SU-DHL-6 (cell line): ENCODE data around the gene CDH7.

Experiments
- H2AFZ ChIP-seq: fragments of 200-600 bp; sonication (generic); 2 replicates; pipeline ENCODE4 v1.6.1; 2014; ENCODE audit warnings: low read depth, mild to moderate bottlenecking, moderate library complexity, mixed read lengths, antibody characterized with exemption, low read length; ENCODE audit not compliant: severe bottlenecking
- H3F3A ChIP-seq: fragments of 200-600 bp; shearing (Covaris generic); 2 replicates; pipeline ENCODE4 v1.6.0; 2016; ENCODE audit warnings: antibody characterized with exemption, mild to moderate bottlenecking; ENCODE audit not compliant: insufficient read depth
- H3K27ac ChIP-seq: fragments of 200-600 bp; sonication (generic); 2 replicates; pipeline ENCODE4 v1.5.1; 2016; ENCODE audit warnings: low read depth, mild to moderate bottlenecking, low read length, moderate library complexity, mixed read lengths
- H3K27me3 ChIP-seq: fragments of 200-600 bp; sonication (generic), shearing (Covaris generic); 2 replicates; pipeline ENCODE4 v1.6.0; 2014; ENCODE audit warnings: mild to moderate bottlenecking, low read length
- H3K36me3 ChIP-seq: fragments of 200-600 bp; sonication (generic); 2 replicates; pipeline ENCODE4 v1.6.1; 2014; ENCODE audit warnings: mild to moderate bottlenecking, low read length, mixed read lengths
- H3K4me2 ChIP-seq: fragments of 300-600, 200-600 bp; shearing (Covaris generic), sonication (generic); 2 replicates; pipeline ENCODE4 v1.6.0; 2014; ENCODE audit warnings: low read length, low read depth, mild to moderate bottlenecking; ENCODE audit not compliant: poor library complexity, severe bottlenecking
- H3K4me3 ChIP-seq: fragments of 200-600 bp; sonication (generic); 2 replicates; pipeline ENCODE4 v1.5.1; 2014; ENCODE audit warnings: antibody characterized with exemption, low read length, mild to moderate bottlenecking, mixed read lengths; ENCODE audit not compliant: insufficient read depth, poor library complexity, severe bottlenecking
- H3K79me2 ChIP-seq: fragments of 200-600 bp; sonication (generic); 2 replicates; pipeline ENCODE4 v1.6.1; 2014; ENCODE audit warnings: mild to moderate bottlenecking, low read length, moderate library complexity; ENCODE audit not compliant: insufficient read depth
- H3K9ac ChIP-seq: fragments of 200-600 bp; sonication (generic); 2 replicates; pipeline ENCODE4 v1.7.0; 2014; ENCODE audit warnings: mild to moderate bottlenecking, low read length
- H3K9me2 ChIP-seq: fragments of 200-600 bp; sonication (generic); replicated peaks from 2 replicates; pipeline ENCODE4 v1.6.1; 2014; ENCODE audit warnings: low read length; ENCODE audit not compliant: insufficient read depth
- H3K9me3 ChIP-seq: fragments of 200-600 bp; sonication (generic); 2 replicates; pipeline ENCODE4 v1.6.1; 2014; ENCODE audit warnings: low read length, mixed read lengths; ENCODE audit not compliant: insufficient read depth
- H4K20me1 ChIP-seq: fragments of 200-600 bp; sonication (generic); 2 replicates; pipeline ENCODE4 v1.6.1; 2014; ENCODE audit warnings: low read depth, mild to moderate bottlenecking, antibody characterized with exemption, low read length, moderate library complexity, mixed read lengths
- CTCF ChIP-seq: fragments of 200-600 bp; sonication (generic); IDR thresholded peaks from one replicate; pipeline ENCODE4 v1.5.1; 2017; ENCODE audit warnings: antibody characterized with exemption, mild to moderate bottlenecking, low read length, moderate library complexity; ENCODE audit not compliant: insufficient read depth, poor library complexity, severe bottlenecking
- EZH2phosphoT487 ChIP-seq: fragments of 200-600 bp; sonication (generic), shearing (Covaris generic); conservative IDR thresholded peaks from 2 replicates; pipeline ENCODE4 v1.6.1; 2018; ENCODE audit warnings: mild to moderate bottlenecking, antibody characterized with exemption, low read length, moderate library complexity, mixed read lengths

Gene CDH7

GRCh38 chr18:65711493-65711892 is 39.3 kb upstream of the CDH7 start:
- no peak overlapping the region for H3K4me3 ChIP-seq
- no peak overlapping the region for H3K4me2 ChIP-seq
- TF ChIP-seq EZH2phosphoT487 = no peak
- TF ChIP-seq CTCF = no peak
- H3K9ac ChIP-seq = no peak overlapping the region
- no peaks in the 10 kb centered on the region for H4K20me1 ChIP-seq
- H3K9me2 ChIP-seq = no peaks in the 10 kb centered on the region
- H3K27me3 ChIP-seq = no peaks in the 10 kb centered on the region
- H3F3A ChIP-seq = no peaks in the 10 kb centered on the region
- no peak overlapping the region for H3K27ac ChIP-seq
- no peaks in the 10 kb centered on the region for H3K36me3 ChIP-seq
- H3K79me2 ChIP-seq = no peaks in the 10 kb centered on the region
- H2AFZ ChIP-seq = no peak overlapping the region
- H3K9me3 ChIP-seq = no peaks in the 10 kb centered on the region

- TF ChIP-seq EZH2phosphoT487 (no peak), CTCF (no peak)
- no peak overlapping the region for H3K4me2 ChIP-seq
Measured at GRCh38 chr18:65721619-65722018, 29.2 kb upstream of the CDH7 start.

GRCh38 chr18:65725251-65726050 is 25.4 kb upstream of the CDH7 start:
- no peaks in the 10 kb centered on the region for H3K27me3 ChIP-seq
- H3K9me2 ChIP-seq = no peaks in the 10 kb centered on the region
- no peak overlapping the region for H2AFZ ChIP-seq
- no peaks in the 10 kb centered on the region for H3K9me3 ChIP-seq
- no peak overlapping the region for H3K27ac ChIP-seq
- H3K9ac ChIP-seq = no peak overlapping the region
- no peaks in the 10 kb centered on the region for H3K79me2 ChIP-seq
- TF ChIP-seq EZH2phosphoT487 = no peak
- no peak for TF ChIP-seq CTCF
- H3K36me3 ChIP-seq = no peaks in the 10 kb centered on the region
- H3K4me2 ChIP-seq = no peak overlapping the region
- H4K20me1 ChIP-seq = no peaks in the 10 kb centered on the region
- H3F3A ChIP-seq = no peaks in the 10 kb centered on the region
- H3K4me3 ChIP-seq = no peak overlapping the region

More at GRCh38 chr18:65721619-65722018, 29.2 kb upstream of the CDH7 start:
- Histone ChIP-seq H2AFZ (no peak overlapping the region), H3F3A (no peaks in the 10 kb centered on the region), H3K36me3 (no peaks in the 10 kb centered on the region), H3K27me3 (no peaks in the 10 kb centered on the region), H3K9me3 (no peaks in the 10 kb centered on the region), H3K4me3 (no peak overlapping the region), H3K27ac (no peak overlapping the region), H3K79me2 (no peaks in the 10 kb centered on the region), H3K9me2 (no peaks in the 10 kb centered on the region), H3K9ac (no peak overlapping the region), H4K20me1 (no peaks in the 10 kb centered on the region)
